DND-41 (cell line): Measurements from ENCODE around the gene ALKBH5.

Experiments used
- EZH2 ChIP-seq: IDR thresholded peaks from 3 replicates; pipeline ENCODE4 v1.6.1; 2012; ENCODE audit warnings: borderline replicate concordance, low read depth, mild to moderate bottlenecking, moderate library complexity, low read length, inconsistent platforms; ENCODE audit not compliant: severe bottlenecking
- TF ChIP-seq, protein P1 (sequence below): IDR thresholded peaks from 2 replicates; pipeline ENCODE4 v1.5.1; 2012; ENCODE audit warnings: borderline replicate concordance, low read length, moderate library complexity, mild to moderate bottlenecking; ENCODE audit not compliant: poor library complexity, severe bottlenecking; ENCODE audit errors: extremely low read depth

GRCh38 chr17:18182978-18183333, 672 bp upstream of the ALKBH5 start:
- TF ChIP-seq, protein P1, sequence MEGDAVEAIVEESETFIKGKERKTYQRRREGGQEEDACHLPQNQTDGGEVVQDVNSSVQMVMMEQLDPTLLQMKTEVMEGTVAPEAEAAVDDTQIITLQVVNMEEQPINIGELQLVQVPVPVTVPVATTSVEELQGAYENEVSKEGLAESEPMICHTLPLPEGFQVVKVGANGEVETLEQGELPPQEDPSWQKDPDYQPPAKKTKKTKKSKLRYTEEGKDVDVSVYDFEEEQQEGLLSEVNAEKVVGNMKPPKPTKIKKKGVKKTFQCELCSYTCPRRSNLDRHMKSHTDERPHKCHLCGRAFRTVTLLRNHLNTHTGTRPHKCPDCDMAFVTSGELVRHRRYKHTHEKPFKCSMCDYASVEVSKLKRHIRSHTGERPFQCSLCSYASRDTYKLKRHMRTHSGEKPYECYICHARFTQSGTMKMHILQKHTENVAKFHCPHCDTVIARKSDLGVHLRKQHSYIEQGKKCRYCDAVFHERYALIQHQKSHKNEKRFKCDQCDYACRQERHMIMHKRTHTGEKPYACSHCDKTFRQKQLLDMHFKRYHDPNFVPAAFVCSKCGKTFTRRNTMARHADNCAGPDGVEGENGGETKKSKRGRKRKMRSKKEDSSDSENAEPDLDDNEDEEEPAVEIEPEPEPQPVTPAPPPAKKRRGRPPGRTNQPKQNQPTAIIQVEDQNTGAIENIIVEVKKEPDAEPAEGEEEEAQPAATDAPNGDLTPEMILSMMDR: no peak
- no peak for TF ChIP-seq EZH2
